GM21360 (cell line): ENCODE results near the gene TMEM18.

Experiments used
- ATAC-seq: cut with Tn5 transposase; IDR thresholded peaks from one replicate; pipeline ENCODE4 v1.9.1; 2021; ENCODE audit warnings: mild to moderate bottlenecking, moderate library complexity; ENCODE audit not compliant: unreplicated experiment

TMEM18 gene

DNA sequence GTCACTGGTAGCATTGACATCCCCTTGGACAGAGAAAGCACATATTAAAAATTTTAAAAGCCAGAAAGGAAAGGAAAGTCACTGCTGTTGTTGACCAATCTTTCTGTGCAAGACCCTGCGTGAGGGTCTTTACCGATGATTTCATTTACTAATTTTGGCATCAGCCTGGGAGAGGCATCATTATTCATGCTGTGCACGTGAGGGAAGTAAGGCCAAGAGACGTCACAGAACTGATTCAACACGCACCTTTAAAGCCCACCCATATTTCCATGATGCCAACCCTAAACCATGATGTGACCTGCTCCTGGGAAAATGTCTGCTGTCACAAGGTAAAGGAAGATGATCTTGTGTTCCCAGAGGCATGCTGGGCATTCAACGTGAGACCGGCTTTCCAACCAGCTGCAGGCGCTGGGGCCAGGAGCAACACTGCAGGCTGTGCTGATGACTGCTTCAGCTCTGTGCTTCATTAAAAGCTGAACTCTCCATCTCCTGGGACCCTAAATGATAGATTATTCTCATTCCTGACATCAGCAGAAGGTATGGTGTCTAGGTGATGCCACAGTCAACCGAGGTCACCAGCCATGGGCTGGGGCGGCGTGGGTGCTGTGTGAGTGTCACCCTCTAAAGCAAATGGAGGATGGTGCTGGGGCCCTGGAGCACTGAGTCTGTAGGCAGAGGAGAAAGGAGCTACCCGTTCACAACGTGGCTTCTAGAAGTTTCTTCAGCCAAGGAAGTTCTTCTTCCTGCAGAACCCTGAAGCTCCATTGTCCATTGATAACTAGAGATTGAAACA lies 53.9 kb downstream of the TMEM18 start:
- ATAC-seq, result no peak

DNA sequence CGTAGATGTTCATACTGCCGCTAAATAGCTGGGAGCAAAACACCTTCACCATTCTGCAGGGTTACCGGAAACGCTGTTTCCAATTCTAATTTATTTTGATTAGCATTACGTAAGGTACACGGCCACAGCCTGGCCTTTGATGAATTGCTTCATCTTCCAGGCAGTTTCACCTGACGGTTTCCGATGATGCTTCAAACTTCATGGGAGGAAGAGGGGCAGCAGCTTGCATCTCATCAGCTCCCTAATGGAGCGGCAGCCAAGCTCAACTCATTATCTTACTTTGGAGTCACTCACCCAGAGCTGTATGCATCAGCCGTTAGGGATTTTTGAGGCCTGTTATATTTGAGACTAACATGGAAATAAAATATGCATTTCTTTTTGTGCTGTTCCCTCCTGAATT lies 54.8 kb downstream of the TMEM18 start:
- no peak for ATAC-seq

DNA sequence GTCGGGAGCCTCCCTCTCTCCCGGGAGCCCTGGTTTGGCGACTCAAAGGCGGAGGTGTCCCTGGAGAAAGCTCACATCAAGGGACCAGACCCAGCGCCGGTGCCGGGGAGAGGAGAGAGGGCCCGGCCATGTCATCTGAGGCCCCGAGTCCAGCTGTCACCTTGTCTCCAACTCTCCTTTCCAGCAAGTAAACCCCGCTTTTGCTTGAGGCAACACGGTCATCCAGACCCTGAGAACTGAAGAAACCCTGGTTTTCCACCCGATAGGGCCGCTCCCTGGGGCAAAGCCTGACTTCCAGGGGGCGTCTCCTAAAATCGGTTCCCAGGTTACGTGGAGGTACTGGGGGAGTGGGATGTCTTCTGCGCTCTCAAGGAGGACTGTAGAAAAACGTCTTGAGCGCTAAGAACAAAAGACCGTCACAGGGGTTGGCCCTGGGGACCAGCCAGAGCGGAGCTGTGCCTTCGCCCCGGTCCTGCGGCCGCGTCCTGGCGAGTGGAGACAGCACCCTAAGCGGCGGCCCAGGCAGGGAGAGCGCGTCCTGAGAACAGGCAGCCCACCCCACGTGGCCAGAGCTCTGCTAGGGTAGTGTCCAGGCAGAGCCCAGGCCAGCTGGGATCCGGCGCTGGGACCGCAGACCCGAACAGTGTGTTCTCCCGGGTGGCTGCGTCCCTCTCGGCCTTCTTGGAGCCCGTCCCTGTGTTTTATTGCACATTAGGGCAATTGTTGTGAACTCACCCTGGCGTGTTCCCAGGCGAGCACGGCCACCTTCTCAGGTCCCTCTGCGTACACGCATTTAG lies 55.7 kb downstream of the TMEM18 start:
- no peak for ATAC-seq

DNA sequence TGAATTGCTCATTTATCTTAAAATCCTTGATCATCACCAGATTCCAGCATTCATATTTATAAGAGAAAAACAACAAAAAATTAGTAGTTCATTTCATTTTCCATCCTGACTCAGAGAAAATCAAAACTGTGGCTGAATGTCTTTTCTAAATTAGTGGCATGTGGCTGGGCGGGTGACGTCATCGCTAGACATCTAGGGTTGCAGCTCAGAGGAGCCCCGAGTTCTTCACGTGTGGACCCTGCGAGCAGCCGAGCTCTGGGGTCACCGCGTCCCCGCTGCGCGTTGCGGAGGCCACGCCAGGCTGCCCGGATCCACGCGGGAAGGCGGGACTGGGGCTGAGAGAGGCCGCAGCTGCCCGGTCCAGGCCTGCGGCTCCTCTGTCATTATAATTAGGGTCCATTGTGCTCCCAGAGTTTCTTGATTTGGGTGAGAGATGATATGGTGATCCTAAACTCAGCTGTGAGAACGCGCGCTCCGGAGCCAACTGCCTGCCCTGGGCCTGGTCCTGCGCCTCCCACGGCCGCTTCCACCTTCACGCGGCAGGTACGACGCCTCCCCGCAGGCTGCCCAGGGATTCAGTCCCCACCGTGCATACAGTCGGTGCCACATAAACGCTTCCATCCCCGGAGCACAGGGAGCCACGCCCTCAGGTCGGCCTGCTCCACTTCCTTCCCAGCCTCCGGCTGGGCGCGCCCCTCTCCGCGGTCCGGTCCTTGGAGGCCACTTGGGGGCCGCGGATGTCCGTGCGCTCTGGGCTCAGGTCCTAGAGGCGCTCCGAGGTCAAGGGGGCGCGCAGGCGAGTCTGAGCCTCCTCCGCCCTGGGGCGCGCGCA lies 56.5 kb downstream of the TMEM18 start:
- ATAC-seq, result no peak

DNA sequence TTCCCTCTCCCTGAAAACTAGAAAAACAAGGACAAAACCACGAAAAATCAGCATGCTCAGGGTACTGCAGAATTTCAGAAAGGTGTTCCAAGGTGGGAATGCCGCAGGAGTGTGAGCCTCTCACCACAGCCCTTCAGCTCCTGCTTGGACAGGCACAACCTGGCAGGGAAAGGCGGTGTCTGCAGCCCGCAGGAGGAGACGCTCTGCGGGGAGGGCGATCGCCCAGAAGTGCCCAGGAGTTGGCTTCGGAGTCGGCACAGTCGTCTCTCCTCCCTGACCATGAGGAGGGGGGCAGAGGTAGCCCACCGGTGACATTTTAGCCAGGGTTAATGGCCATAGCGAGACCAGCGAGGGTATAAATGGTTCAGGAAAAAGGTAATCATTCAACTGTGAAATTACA lies 57.2 kb downstream of the TMEM18 start:
- no peak for ATAC-seq

DNA sequence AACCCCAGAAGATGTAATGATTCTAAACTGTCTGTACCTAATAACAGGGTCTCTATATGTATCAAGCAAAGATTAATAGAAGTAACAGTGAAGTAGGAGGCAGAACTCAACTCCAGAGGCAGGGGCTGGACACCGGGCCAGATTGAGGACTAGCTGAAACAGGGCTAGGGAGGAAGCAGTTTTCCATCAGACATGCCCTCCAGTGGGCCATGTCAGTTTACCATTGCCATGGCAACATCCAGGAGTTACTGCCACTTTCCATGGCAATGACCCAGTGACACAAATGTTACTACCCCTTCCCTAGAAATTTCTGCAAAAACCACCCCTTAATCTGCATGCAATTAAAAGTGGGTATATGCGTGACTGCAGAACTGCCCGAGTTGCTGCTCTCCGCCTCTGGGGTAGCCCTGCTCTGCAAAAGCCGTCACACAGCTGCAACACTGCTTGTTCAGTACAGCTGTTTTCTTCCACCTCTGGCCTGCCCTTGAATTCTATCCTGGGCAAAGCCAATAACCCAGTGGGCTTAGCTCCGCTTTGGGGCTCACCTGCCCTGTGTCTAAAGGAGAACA lies 58.7 kb downstream of the TMEM18 start:
- ATAC-seq, result no peak

DNA sequence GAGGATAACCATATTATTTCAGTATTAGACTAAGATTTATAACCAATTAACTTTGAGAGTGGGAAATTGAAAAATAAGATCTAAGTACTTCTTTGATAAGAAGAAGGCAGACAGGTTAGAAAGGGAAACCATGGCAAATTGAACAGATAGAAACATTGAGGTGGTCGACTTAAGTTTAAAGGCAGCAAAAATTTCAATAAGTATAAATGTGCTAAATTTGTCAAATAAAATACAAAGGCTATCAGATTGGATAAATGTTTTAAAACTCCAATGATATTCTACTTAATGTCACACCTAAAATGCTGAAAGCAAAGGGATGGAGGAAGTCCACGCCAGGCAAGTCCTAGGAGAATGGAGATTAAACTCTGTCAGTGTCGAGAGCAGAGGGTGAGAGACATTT lies 59.2 kb downstream of the TMEM18 start:
- ATAC-seq, result no peak
